Measurements from ENCODE around the gene SEC23IP.

Gene SEC23IP

DNA sequence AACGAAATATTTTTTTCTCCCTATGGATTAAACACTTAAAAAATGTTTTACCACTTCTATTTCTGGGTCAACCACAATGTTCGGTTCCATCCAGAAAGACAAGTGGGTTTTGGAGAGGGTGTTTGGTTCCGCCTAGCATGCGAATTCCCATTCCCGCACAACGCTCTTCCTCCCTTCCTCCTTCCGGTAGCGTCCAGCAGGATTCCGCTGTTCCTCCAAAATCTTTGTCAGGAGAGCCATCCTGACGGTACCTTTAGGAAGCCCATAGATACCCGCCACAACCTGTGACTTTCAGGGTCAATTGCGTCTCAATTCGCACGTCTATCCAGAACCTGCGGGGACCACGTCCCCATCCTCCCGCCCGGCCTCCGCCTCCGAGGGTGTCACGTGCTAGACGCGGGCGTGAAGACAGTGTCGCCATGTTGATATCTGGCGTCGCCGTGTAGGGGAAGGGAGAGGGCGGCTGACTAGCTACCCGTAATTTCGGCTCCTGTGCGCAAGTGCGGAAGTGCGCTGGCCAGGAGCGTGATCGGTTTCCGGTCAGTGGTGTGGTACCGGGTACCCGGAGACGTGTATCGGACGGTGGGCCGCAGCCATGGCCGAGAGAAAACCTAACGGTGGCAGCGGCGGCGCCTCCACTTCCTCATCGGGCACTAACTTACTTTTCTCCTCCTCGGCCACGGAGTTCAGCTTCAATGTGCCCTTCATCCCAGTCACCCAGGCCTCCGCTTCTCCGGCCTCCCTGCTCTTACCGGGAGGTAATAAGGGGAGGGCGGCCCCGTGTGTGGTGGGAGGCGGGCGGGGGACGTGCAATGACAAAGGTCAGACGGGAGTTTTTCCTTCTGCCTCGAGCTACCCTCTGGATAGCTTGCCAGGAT is at the start of gene SEC23IP:
SEC23IP (plus strand) TSS at position 543 of the 878 bp plus-strand sequence; CDS start at position 596, 53 bp downstream.
- Histone ChIP-seq H3K36me3 (ENCODE audit: control insufficient read depth, insufficient read depth, low read length) (peaks cover 15% of the 10 kb centered on the region), H3K27me3 (ENCODE audit: control insufficient read depth, insufficient read depth, low read length) (no peaks in the 10 kb centered on the region), H3K9me3 (ENCODE audit: control insufficient read depth, insufficient read depth, low read depth, low read length) (no peaks in the 10 kb centered on the region), H3K4me3 (ENCODE audit: low read depth, low read length) (peak within 1 kb of the TSS; percentile 86), H3K9ac (ENCODE audit: low read length) (peak within 1 kb of the TSS; percentile 94), H3K27ac (ENCODE audit: low read depth, low read length) (peak within 1 kb of the TSS; percentile 70), H3K4me1 (ENCODE audit: control insufficient read depth, insufficient read depth, low read length) (peaks cover 5% of the 10 kb centered on the region; the same call in 1 of the 2 replicates)

DNA sequence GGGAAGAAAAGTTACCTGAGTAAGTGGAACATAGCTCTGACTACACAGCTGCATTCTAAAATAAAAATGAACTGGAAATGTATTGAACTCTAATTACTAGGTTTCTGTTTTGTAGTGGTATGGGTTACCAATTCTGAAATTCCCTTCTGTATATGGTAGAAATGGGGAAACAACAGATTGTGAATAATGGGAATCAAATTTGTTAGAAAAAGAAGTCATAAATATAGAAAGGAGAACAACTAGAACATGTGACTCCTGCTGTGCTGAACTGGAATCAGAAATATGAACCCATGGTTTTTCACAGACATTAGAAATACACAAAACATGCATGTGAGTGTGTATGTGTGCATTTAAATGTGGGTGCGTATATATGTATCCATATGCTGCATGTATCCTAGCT is 46.9 kb upstream of the SEC23IP start:
- no peaks in the 10 kb centered on the region for H3K27me3 ChIP-seq (ENCODE audit: control insufficient read depth, insufficient read depth, low read length)
- no peaks in the 10 kb centered on the region for H3K9me3 ChIP-seq (ENCODE audit: control insufficient read depth, insufficient read depth, low read depth, low read length)
- H3K4me3 ChIP-seq (ENCODE audit: low read depth, low read length): no peak overlapping the region
- no peak overlapping the region for H3K9ac ChIP-seq (ENCODE audit: low read length)
- H3K36me3 ChIP-seq (ENCODE audit: control insufficient read depth, insufficient read depth, low read length): peaks cover 94% of the 10 kb centered on the region
- H3K27ac ChIP-seq (ENCODE audit: low read depth, low read length): no peak overlapping the region
- H3K4me1 ChIP-seq (ENCODE audit: control insufficient read depth, insufficient read depth, low read length): peaks cover 6% of the 10 kb centered on the region

DNA sequence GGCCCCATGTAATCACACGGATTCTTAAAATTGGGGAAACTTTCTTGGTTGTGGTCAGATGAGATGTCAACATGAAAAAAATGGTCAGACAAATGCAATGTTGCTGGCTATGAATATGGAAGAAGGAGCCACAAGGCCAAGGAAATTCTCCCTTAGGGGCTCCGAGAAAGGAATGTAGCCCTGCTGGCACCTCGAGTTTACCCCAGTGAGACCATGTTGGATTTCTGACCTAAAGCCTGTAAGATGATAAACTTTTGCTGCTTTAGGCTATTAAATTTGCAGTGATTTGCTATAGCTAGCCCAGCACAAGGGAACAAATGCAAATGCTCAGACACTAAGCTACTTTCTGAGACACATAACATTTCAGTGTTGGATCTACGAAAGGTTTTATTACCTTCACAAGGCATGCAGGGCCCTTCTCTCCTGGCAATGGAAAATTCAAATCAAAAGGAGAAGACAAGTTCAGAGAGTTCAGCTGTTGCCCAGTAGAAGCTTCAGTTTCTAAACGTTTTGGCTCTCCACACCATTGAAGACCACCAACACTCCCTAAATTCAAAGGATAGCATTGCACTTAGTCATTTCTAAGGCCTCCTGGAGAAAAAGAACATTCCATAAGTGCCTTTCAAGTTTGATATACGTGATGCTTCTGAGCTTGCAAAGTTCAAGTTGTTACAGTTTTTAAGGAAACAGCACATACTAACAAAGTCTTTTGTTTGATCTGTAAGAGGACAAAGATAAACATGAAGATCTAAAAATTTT is 43.3 kb upstream of the SEC23IP start:
- H3K27me3 ChIP-seq (ENCODE audit: control insufficient read depth, insufficient read depth, low read length): no peaks in the 10 kb centered on the region
- H3K9me3 ChIP-seq (ENCODE audit: control insufficient read depth, insufficient read depth, low read depth, low read length): no peaks in the 10 kb centered on the region
- H3K9ac ChIP-seq (ENCODE audit: low read length): peak overlapping the region; percentile 61
- H3K36me3 ChIP-seq (ENCODE audit: control insufficient read depth, insufficient read depth, low read length): peaks cover 93% of the 10 kb centered on the region
- H3K27ac ChIP-seq (ENCODE audit: low read depth, low read length): peak overlapping the region; percentile 89
- H3K4me1 ChIP-seq (ENCODE audit: control insufficient read depth, insufficient read depth, low read length): peaks cover 6% of the 10 kb centered on the region
- H3K4me3 ChIP-seq (ENCODE audit: low read depth, low read length): no peak overlapping the region

DNA sequence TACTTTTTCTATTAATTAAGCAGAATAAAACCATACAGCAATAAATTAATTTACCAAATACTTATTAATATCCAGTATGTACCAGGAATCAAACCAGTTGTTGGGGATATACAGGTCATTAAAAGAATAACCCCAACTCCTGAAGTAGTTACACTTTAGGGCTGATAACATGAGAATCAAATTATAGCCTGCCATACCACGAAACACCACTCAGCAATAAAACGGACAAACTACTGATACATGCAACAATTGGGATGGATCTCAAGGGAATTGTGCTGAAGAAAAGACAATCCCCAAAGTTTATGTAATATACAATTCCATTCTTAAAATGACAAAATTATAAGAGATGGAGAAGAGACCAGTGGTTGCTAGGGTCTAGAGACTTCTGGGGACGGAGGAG is 42.6 kb upstream of the SEC23IP start:
- H3K9ac ChIP-seq (ENCODE audit: low read length): no peak overlapping the region
- H3K4me1 ChIP-seq (ENCODE audit: control insufficient read depth, insufficient read depth, low read length): peaks cover 6% of the 10 kb centered on the region
- H3K36me3 ChIP-seq (ENCODE audit: control insufficient read depth, insufficient read depth, low read length): peaks cover 88% of the 10 kb centered on the region
- no peaks in the 10 kb centered on the region for H3K9me3 ChIP-seq (ENCODE audit: control insufficient read depth, insufficient read depth, low read depth, low read length)
- H3K4me3 ChIP-seq (ENCODE audit: low read depth, low read length): no peak overlapping the region
- no peaks in the 10 kb centered on the region for H3K27me3 ChIP-seq (ENCODE audit: control insufficient read depth, insufficient read depth, low read length)
- H3K27ac ChIP-seq (ENCODE audit: low read depth, low read length): peak overlapping the region; percentile 89; the same call in 1 of the 2 replicates

DNA sequence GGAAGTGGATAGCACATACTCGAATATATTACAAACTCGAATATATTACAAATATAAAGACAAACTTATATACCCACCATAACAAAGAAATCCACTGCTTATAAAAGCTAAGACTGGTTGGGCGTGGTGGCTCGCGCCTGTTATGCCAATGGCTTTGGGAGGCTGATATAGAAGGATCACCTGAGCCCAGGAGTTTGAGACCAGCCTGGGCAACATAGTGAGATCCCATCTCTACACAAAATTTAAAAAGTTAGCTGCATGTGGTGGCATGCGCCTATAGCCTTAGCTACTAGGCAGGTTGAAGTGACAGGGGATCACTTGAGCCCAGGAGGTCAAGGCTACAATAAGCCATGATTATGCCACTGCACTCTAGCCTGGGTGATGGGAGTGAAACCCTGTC is 40.3 kb upstream of the SEC23IP start:
- Histone ChIP-seq H3K9ac (ENCODE audit: low read length) (no peak overlapping the region), H3K4me1 (ENCODE audit: control insufficient read depth, insufficient read depth, low read length) (peaks cover 6% of the 10 kb centered on the region), H3K27ac (ENCODE audit: low read depth, low read length) (no peak overlapping the region), H3K36me3 (ENCODE audit: control insufficient read depth, insufficient read depth, low read length) (peaks cover 81% of the 10 kb centered on the region), H3K27me3 (ENCODE audit: control insufficient read depth, insufficient read depth, low read length) (no peaks in the 10 kb centered on the region), H3K9me3 (ENCODE audit: control insufficient read depth, insufficient read depth, low read depth, low read length) (no peaks in the 10 kb centered on the region), H3K4me3 (ENCODE audit: low read depth, low read length) (no peak overlapping the region)

DNA sequence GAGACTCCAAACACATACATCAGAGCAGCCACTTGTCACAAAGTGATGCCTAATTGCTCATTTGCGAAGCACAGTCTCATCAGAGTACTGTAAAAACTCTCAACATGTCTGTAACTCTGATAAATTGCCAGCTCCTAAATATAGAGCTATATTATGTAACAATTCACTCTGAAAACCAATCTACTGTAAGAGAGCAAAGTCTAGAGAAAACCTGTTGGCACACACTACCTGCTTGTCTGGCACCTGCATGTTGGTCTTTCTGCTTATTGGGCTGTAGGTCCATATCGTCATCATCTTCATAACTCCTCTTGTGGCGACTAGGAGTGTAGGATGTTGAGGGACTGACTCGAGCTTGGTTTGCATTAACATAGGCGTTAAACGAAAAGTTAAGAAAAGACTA is 39.7 kb upstream of the SEC23IP start:
- Histone ChIP-seq H3K9ac (ENCODE audit: low read length) (no peak overlapping the region), H3K36me3 (ENCODE audit: control insufficient read depth, insufficient read depth, low read length) (peaks cover 80% of the 10 kb centered on the region)

DNA sequence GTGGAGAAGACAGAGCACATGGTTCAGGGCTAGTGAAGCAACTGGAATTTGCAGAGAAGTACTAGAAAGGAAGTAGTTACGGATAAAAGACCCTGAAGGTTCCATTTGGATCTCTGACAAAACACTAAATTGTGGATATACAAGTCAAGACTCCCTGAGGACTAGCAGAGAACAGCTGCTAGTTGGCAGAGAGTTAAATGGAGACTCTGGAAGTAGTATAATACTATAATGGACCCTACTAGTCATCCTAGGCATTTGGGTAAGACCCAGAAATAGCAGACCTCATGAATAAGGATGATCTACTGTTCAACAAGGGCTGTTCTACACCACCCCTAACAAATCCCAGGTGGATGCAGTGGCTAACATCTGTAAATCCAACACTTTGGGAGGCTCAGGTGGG is 39.0 kb upstream of the SEC23IP start:
- Histone ChIP-seq H3K4me3 (ENCODE audit: low read depth, low read length) (no peak overlapping the region), H3K36me3 (ENCODE audit: control insufficient read depth, insufficient read depth, low read length) (peaks cover 79% of the 10 kb centered on the region), H3K9me3 (ENCODE audit: control insufficient read depth, insufficient read depth, low read depth, low read length) (no peaks in the 10 kb centered on the region), H3K4me1 (ENCODE audit: control insufficient read depth, insufficient read depth, low read length) (peaks cover 6% of the 10 kb centered on the region), H3K9ac (ENCODE audit: low read length) (no peak overlapping the region), H3K27me3 (ENCODE audit: control insufficient read depth, insufficient read depth, low read length) (no peaks in the 10 kb centered on the region), H3K27ac (ENCODE audit: low read depth, low read length) (no peak overlapping the region)

More for the DNA sequence above, 39.7 kb upstream of the SEC23IP start:
- H3K4me3 ChIP-seq (ENCODE audit: low read depth, low read length): no peak overlapping the region
- H3K27me3 ChIP-seq (ENCODE audit: control insufficient read depth, insufficient read depth, low read length): no peaks in the 10 kb centered on the region
- H3K9me3 ChIP-seq (ENCODE audit: control insufficient read depth, insufficient read depth, low read depth, low read length): no peaks in the 10 kb centered on the region
- peaks cover 6% of the 10 kb centered on the region for H3K4me1 ChIP-seq (ENCODE audit: control insufficient read depth, insufficient read depth, low read length)
- H3K27ac ChIP-seq (ENCODE audit: low read depth, low read length): no peak overlapping the region

DNA sequence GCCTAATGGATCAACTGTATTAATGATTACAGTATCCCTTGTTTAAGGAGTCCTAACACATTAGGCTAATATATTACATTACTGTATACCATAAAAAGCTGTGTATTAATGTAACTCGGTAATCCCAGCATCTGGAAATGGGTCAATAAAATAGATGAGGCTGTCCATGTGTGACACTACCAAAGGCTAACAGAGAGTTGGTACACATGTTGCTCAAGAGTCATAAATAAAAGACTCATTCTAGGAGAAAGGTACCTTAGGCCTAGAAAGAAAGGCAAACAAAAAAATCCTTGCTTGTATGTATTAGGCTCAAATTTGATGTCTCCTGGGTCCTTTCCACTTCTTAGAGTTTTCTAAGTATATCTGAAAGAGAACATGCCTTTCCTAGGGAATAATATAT is 34.5 kb upstream of the SEC23IP start:
- Histone ChIP-seq H3K36me3 (ENCODE audit: control insufficient read depth, insufficient read depth, low read length) (peaks cover 40% of the 10 kb centered on the region), H3K27ac (ENCODE audit: low read depth, low read length) (no peak overlapping the region), H3K4me1 (ENCODE audit: control insufficient read depth, insufficient read depth, low read length) (peaks cover 17% of the 10 kb centered on the region), H3K9me3 (ENCODE audit: control insufficient read depth, insufficient read depth, low read depth, low read length) (no peaks in the 10 kb centered on the region), H3K27me3 (ENCODE audit: control insufficient read depth, insufficient read depth, low read length) (no peaks in the 10 kb centered on the region), H3K4me3 (ENCODE audit: low read depth, low read length) (no peak overlapping the region), H3K9ac (ENCODE audit: low read length) (no peak overlapping the region)

DNA sequence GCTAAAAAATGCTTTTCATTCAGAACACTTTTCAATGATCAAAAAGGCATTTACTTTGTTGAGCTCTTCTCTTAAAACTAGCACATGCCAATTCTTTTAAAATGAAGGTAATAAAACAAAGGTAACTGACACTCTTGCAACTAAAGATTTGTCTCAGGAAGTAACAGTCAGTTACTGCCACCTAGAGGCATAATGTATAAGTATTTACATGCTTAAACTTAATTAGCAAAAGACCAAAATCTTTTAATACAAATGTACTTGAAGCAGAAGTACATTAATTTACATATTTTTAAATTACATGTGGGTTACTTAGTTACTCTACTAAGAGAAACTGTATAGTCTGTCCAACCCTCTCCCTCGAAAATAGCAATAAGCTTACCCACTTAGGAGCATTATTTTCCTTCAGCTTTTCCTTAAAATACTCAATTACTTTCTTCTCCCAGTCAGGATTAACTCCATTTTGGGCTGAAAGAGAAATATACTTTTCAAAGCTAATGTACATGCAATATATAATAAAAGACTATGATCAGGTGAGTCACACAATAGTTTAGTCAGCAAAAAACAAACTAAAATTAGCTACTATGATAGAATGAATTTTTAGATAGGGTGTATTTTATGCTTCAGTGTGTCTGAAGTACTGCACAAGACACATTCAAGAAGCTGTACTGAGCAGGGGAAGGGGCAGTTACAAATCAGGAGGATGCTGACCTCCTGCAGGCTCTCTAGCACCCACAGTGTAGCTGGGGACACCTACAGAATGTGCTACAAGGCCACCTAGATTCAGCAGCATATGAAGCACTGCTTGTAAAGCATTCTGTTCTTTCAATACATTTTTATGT is 32.9 kb upstream of the SEC23IP start:
- H3K36me3 ChIP-seq (ENCODE audit: control insufficient read depth, insufficient read depth, low read length): peaks cover 29% of the 10 kb centered on the region
- H3K27me3 ChIP-seq (ENCODE audit: control insufficient read depth, insufficient read depth, low read length): no peaks in the 10 kb centered on the region
- no peak overlapping the region for H3K9ac ChIP-seq (ENCODE audit: low read length)
- H3K9me3 ChIP-seq (ENCODE audit: control insufficient read depth, insufficient read depth, low read depth, low read length): peaks cover 7% of the 10 kb centered on the region; the same call in 1 of the 2 replicates
- H3K4me1 ChIP-seq (ENCODE audit: control insufficient read depth, insufficient read depth, low read length): peaks cover 17% of the 10 kb centered on the region
- no peak overlapping the region for H3K4me3 ChIP-seq (ENCODE audit: low read depth, low read length)
- no peak overlapping the region for H3K27ac ChIP-seq (ENCODE audit: low read depth, low read length)

DNA sequence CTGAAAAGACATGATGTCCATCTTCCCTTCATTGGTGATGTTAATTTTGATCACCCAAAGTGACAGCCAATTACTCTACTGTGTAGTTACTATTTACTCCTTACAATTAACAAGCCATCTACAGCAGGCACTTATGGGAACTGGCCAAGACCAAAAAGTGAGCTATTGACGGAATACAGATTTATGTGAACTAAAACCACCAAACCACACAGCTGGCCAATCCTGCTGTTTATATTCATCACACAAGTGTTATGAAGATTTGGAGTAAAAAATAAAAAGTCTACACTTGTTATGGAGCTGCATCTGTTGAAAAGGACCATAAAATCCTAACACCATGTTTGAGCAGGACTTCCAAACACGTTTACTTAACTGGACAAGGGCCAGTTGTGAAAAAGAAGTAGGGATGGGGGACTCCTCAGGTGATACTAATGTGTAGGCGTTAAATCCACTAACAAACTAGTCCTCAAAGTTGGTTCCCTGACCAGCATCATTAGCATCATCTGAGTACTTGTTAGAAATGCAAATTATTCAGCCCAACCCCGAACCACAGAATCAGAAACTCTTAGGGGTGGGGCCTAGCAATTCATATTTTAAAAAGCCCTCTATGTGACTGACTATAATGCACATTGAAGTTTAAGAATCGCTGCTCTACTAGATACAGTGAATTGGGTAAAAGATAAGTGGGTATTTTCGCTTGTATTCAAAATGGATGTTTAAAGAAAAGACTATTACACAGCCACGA is 31.5 kb upstream of the SEC23IP start:
- Histone ChIP-seq H3K36me3 (ENCODE audit: control insufficient read depth, insufficient read depth, low read length) (peaks cover 36% of the 10 kb centered on the region), H3K9ac (ENCODE audit: low read length) (no peak overlapping the region), H3K4me1 (ENCODE audit: control insufficient read depth, insufficient read depth, low read length) (peaks cover 17% of the 10 kb centered on the region), H3K4me3 (ENCODE audit: low read depth, low read length) (no peak overlapping the region), H3K27me3 (ENCODE audit: control insufficient read depth, insufficient read depth, low read length) (no peaks in the 10 kb centered on the region), H3K27ac (ENCODE audit: low read depth, low read length) (no peak overlapping the region), H3K9me3 (ENCODE audit: control insufficient read depth, insufficient read depth, low read depth, low read length) (peaks cover 15% of the 10 kb centered on the region; the same call in 1 of the 2 replicates)

Measured in HUES6 (cell line).